Neutrophil (primary cell): Measurements from ENCODE around the gene DBNDD2.
A peak's percentile ranks its signal among the peaks of the same experiment; 100 is the strongest.

Experiments
- H3K27ac ChIP-seq: fragments of 200-600 bp; sonication (generic); 2 replicates; pipeline ENCODE4 v1.5.1; 2016; ENCODE audit warnings: mild to moderate bottlenecking, moderate library complexity
- H3K27me3 ChIP-seq: fragments of 200-600 bp; sonication (generic); 2 replicates; pipeline ENCODE4 v1.6.0; 2016; ENCODE audit warnings: mild to moderate bottlenecking
- H3K36me3 ChIP-seq: fragments of 200-600 bp; sonication (generic); 2 replicates; pipeline ENCODE4 v1.5.1; 2017
- H3K4me1 ChIP-seq, 2 experiments: fragments of 200-600 bp in 1 of 2; sonication (generic) in 1 of 2; 1 replicate in 1 of 2; 2 replicates in 1 of 2; pipeline versions ENCODE4 v1.5.1 to v1.6.1; 2013 to 2016; ENCODE audit warnings: low read depth in 1 of 2, low read length in 1 of 2, mild to moderate bottlenecking in 1 of 2, moderate library complexity in 1 of 2; ENCODE audit not compliant: control insufficient read depth in 1 of 2, insufficient read depth in 1 of 2
- H3K4me3 ChIP-seq, 2 experiments: fragments of 200-600 bp in 1 of 2; sonication (generic) in 1 of 2; 1 replicate in 1 of 2; 2 replicates in 1 of 2; pipeline ENCODE4 v1.5.1; 2013 to 2016; ENCODE audit warnings: low read depth in 1 of 2, low read length in 1 of 2, mild to moderate bottlenecking in 1 of 2, moderate library complexity in 1 of 2
- H3K9me3 ChIP-seq: fragments of 200-600 bp; sonication (generic); 2 replicates; pipeline ENCODE4 v1.5.1; 2016
- CTCF ChIP-seq: fragments of 200-600 bp; sonication (generic); IDR thresholded peaks from 2 replicates; pipeline ENCODE4 v1.5.1; 2016; ENCODE audit warnings: antibody characterized with exemption

The DBNDD2 gene

GRCh38 chr20:45445805-45446562, 37.9 kb downstream of the DBNDD2 start:
- no peaks in the 10 kb centered on the region for H3K9me3 ChIP-seq

GRCh38 chr20:45448270-45448669, 40.2 kb downstream of the DBNDD2 start:
- peaks cover 4% of the 10 kb centered on the region in 2 experiments for H3K4me1 ChIP-seq
- no peak for TF ChIP-seq CTCF
- no peaks in the 10 kb centered on the region for H3K36me3 ChIP-seq
- H3K9me3 ChIP-seq, result no peaks in the 10 kb centered on the region
- H3K27ac ChIP-seq, result no peak overlapping the region
- H3K4me3 ChIP-seq, result no peak overlapping the region
- H3K27me3 ChIP-seq, result peaks cover 23% of the 10 kb centered on the region

More at GRCh38 chr20:45445805-45446562, 37.9 kb downstream of the DBNDD2 start:
- H3K27me3 ChIP-seq, result peaks cover 20% of the 10 kb centered on the region
- H3K27ac ChIP-seq, result no peak overlapping the region
- no peak for TF ChIP-seq CTCF
- H3K4me3 ChIP-seq, result no peak overlapping the region
- H3K4me1 ChIP-seq, result peaks cover 1 to 2% of the 10 kb centered on the region in 2 experiments
- H3K36me3 ChIP-seq, result no peaks in the 10 kb centered on the region

DNA sequence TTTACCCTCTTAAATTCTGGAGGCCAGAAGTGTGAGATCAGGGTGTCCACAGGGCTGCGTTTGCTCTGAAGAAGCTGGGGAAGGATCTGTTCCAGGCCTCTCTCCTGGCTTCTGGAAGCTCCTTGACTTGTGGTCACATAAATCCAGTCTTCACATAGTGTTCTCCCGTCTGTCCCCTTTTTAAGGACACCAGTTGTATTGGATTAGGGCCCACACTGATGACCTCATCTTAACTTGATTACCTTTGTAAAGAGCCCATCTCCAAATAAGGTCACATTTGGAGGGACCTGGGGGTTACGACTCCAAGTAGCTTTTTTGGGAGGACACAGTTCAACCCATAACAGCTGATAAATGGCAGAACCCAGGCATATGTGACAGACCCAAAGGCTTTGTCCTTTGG, 41.4 kb downstream of the DBNDD2 start:
- H3K4me3 ChIP-seq, result no peak overlapping the region
- H3K27me3 ChIP-seq, result peaks cover 27% of the 10 kb centered on the region
- no peak for TF ChIP-seq CTCF
- no peaks in the 10 kb centered on the region for H3K36me3 ChIP-seq
- H3K9me3 ChIP-seq, result no peaks in the 10 kb centered on the region
- H3K4me1 ChIP-seq, result peaks cover 4% of the 10 kb centered on the region in 2 experiments
- no peak overlapping the region for H3K27ac ChIP-seq

- no peak overlapping the region for H3K4me3 ChIP-seq
- H3K4me1 ChIP-seq, result peaks cover 4% of the 10 kb centered on the region in 2 experiments
- H3K27me3 ChIP-seq, result peaks cover 22% of the 10 kb centered on the region
- no peaks in the 10 kb centered on the region for H3K36me3 ChIP-seq
- H3K27ac ChIP-seq, result no peak overlapping the region
- TF ChIP-seq CTCF, result peak; percentile 31
- H3K9me3 ChIP-seq, result no peaks in the 10 kb centered on the region
Observed at GRCh38 chr20:45450097-45450818, 42.2 kb downstream of the DBNDD2 start.

GRCh38 chr20:45452238-45452637, 44.1 kb downstream of the DBNDD2 start:
- H3K4me1 ChIP-seq, result peaks cover 4% of the 10 kb centered on the region in 2 experiments
- TF ChIP-seq CTCF, result no peak
- H3K27ac ChIP-seq, result no peak overlapping the region
- no peaks in the 10 kb centered on the region for H3K9me3 ChIP-seq
- H3K27me3 ChIP-seq, result peaks cover 13% of the 10 kb centered on the region
- H3K4me3 ChIP-seq, result no peak overlapping the region
- no peaks in the 10 kb centered on the region for H3K36me3 ChIP-seq
